K562 (cell line): ENCODE data around the gene OGT. TPM values are rescaled to one million over a fixed set of nuclear protein-coding genes. Genes with fewer than 3 reads are reported as not detected.

ENCODE experiments used
- ATAC-seq: fragments of 200-7000 bp; cut with Tn5 transposase; 3 replicates; pipeline ENCODE4 v1.9.1; 2020; ENCODE audit warnings: moderate library complexity
- BruUV-seq: library from RNA; stranded (reverse); fragments of 400-500 nt; replicated peaks from 2 replicates; lab custom pipeline; 2021; lab: Mats Ljungman, UMichigan
- CTCF ChIA-PET: fragments of 300-600 bp; formaldehyde crosslinking; extraction: SDS; loops from one replicate; lab custom pipeline; 2021; ENCODE audit warnings: low intra/inter-chr PET ratio; lab: Yijun Ruan, JAX
- POLR2A ChIA-PET: fragments of 300-600, 350-650 bp; sonication (Branson Sonifier 250); formaldehyde crosslinking; extraction: SDS; loops from one replicate; lab custom pipeline; 2021; ENCODE audit warnings: antibody characterized with exemption, inconsistent platforms; lab: Yijun Ruan, JAX
- DNase-seq, 4 experiments: peaks; one replicate each; pipeline versions ENCODE4 v3.0.0 to v3.0.0-alpha.2; 2011 to 2018; ENCODE audit warnings: low spot score in 3 of 4, mixed read lengths in 3 of 4; ENCODE audit errors: extremely low read depth in 1 of 4
- FAIRE-seq: peaks from 2 replicates; lab custom pipeline; 2011; peaks lifted over from hg19 to GRCh38; lab: Jason Lieb, UNC
- H2AFZ ChIP-seq: 2 replicates; pipeline ENCODE4 v1.6.0; 2011; ENCODE audit warnings: low read depth, low read length, control low read depth, inconsistent platforms
- H3K27ac ChIP-seq: fragments of 200-600 bp; 3 replicates; pipeline ENCODE4 v1.8.0; 2011; ENCODE audit warnings: low read depth, mild to moderate bottlenecking, control low read depth, inconsistent platforms, low read length, moderate library complexity, mixed read lengths; ENCODE audit errors: extremely low read depth
- H3K27me3 ChIP-seq, 2 experiments: fragments of 300-600 bp in 1 of 2; 2 replicates in 1 of 2; 3 replicates in 1 of 2; pipeline versions ENCODE4 v1.6.0 to v1.8.0; 2011; ENCODE audit warnings: inconsistent platforms in 2 of 2, low read length in 2 of 2, mild to moderate bottlenecking in 1 of 2, mixed read lengths in 1 of 2, moderate library complexity in 1 of 2; ENCODE audit not compliant: control insufficient read depth in 2 of 2, insufficient read depth in 2 of 2
- H3K36me3 ChIP-seq: fragments of 300-600 bp; 3 replicates; pipeline ENCODE4 v1.8.0; 2011; ENCODE audit warnings: mild to moderate bottlenecking, low read length, inconsistent platforms; ENCODE audit not compliant: control insufficient read depth, insufficient read depth
- H3K4me1 ChIP-seq, 2 experiments: fragments of 200-600 bp in 1 of 2; replicated peaks in 1 of 2; 2 replicates in 1 of 2; 3 replicates in 1 of 2; pipeline versions ENCODE4 v1.5.1 to v1.8.0; 2011; ENCODE audit warnings: inconsistent platforms in 2 of 2, low read length in 2 of 2, mild to moderate bottlenecking in 1 of 2, mixed read lengths in 1 of 2, moderate library complexity in 1 of 2; ENCODE audit not compliant: control insufficient read depth in 2 of 2, insufficient read depth in 2 of 2
- H3K4me2 ChIP-seq: 2 replicates; pipeline ENCODE4 v1.6.1; 2011; ENCODE audit warnings: low read length, control low read depth, inconsistent platforms, mixed read lengths; ENCODE audit not compliant: insufficient read depth
- H3K4me3 ChIP-seq: fragments of 200-600 bp; sonication (generic), shearing (Covaris generic); 2 replicates; pipeline ENCODE4 v1.5.1; 2016; ENCODE audit warnings: control low read depth, inconsistent platforms
- H3K79me2 ChIP-seq: fragments of 200-600 bp; 3 replicates; pipeline ENCODE4 v1.8.0; 2011; ENCODE audit warnings: low read length, inconsistent platforms; ENCODE audit not compliant: control insufficient read depth, insufficient read depth
- H3K9ac ChIP-seq, 2 experiments: 2 replicates each; pipeline versions ENCODE4 v1.6.0 to v1.6.1; 2011; ENCODE audit warnings: low read depth in 2 of 2, low read length in 2 of 2, control low read depth in 1 of 2, inconsistent platforms in 1 of 2, mild to moderate bottlenecking in 1 of 2, mixed read lengths in 1 of 2; ENCODE audit not compliant: insufficient read depth in 1 of 2
- H3K9me1 ChIP-seq: one replicate; pipeline ENCODE4 v1.6.0; 2011; ENCODE audit warnings: inconsistent platforms, mild to moderate bottlenecking, low read length, moderate library complexity; ENCODE audit not compliant: control insufficient read depth, insufficient read depth
- H3K9me3 ChIP-seq: replicated peaks from 2 replicates; pipeline ENCODE4 v1.5.1; 2011; ENCODE audit warnings: low read depth, low read length, inconsistent platforms; ENCODE audit not compliant: control insufficient read depth, insufficient read depth
- H4K20me1 ChIP-seq: replicated peaks from 2 replicates; pipeline ENCODE4 v1.6.1; 2011; ENCODE audit warnings: low read length, inconsistent platforms, mixed read lengths; ENCODE audit not compliant: control insufficient read depth, insufficient read depth
- ZFP1 ChIP-seq: fragments of 450-650 bp; formaldehyde crosslinking; IDR thresholded peaks from 2 replicates; pipeline ENCODE4 v1.4.0; 2020; ENCODE audit warnings: mild to moderate bottlenecking, mixed read lengths
- WGBS: fragments of 100-300 bp; shearing (Covaris generic); methylation state at CpG from one replicate; pipeline ENCODE4 v1.1.6; 2016; ENCODE audit warnings: low coverage, mixed read lengths; ENCODE audit not compliant: insufficient coverage; ENCODE audit errors: missing lambda C conversion rate; 5-methylcytosine and 5-hydroxymethylcytosine counted together
- in situ Hi-C: fragments of 300-500 bp; cut with MboI; formaldehyde crosslinking; loops from 4 replicates; pipeline ENCODE4 v1.15.0; 2018; ENCODE audit warnings: inconsistent platforms, mixed read lengths
- intact Hi-C: fragments of 100-400 bp; cut with micrococcal nuclease; formaldehyde crosslinking; loops from 2 replicates; pipeline ENCODE4 v1.14.2; 2022
- polyA plus RNA-seq, 8 experiments: library from polyadenylated mRNA; depleted of rRNA in 4 of 8; stranded (reverse) in 5 of 8; unstranded in 3 of 8; fragments of >200 nt; fragmentation: Nextera tagmentation in 2 of 8; fragmentation: Illumina TruSeq in 1 of 8; extraction: Ambion mirVana in 2 of 8; extraction: Trizol in 1 of 8; gene quantifications; 2 replicates each; pipeline versions ENCODE4 v1.2.1 to v1.2.3, GENCODE V29; 2011 to 2014; ENCODE audit warnings: inconsistent platforms in 1 of 8, missing spikeins in 1 of 8
- total RNA-seq, 7 experiments: library from RNA; depleted of rRNA in 6 of 7; stranded (reverse); fragments of >200 nt in 6 of 7; fragmentation: Illumina TruSeq in 2 of 7; extraction: Trizol in 2 of 7; gene quantifications; 2 replicates each; pipeline versions ENCODE4 v1.2.1 to v1.2.3, GENCODE V29; 2011 to 2021; ENCODE audit warnings: low replicate concordance in 1 of 7
- TF ChIP-seq, protein P1 (sequence below): sonication (generic); IDR thresholded peaks from 2 replicates; pipeline ENCODE4 v1.6.1; 2016

The OGT gene
- total and polyA plus RNA-seq, 9 of the 15 experiments (the other 6 are each of a cell fraction or from before 2014, with no cell fraction given): 38.9 to 347 (median 117) TPM

DNA sequence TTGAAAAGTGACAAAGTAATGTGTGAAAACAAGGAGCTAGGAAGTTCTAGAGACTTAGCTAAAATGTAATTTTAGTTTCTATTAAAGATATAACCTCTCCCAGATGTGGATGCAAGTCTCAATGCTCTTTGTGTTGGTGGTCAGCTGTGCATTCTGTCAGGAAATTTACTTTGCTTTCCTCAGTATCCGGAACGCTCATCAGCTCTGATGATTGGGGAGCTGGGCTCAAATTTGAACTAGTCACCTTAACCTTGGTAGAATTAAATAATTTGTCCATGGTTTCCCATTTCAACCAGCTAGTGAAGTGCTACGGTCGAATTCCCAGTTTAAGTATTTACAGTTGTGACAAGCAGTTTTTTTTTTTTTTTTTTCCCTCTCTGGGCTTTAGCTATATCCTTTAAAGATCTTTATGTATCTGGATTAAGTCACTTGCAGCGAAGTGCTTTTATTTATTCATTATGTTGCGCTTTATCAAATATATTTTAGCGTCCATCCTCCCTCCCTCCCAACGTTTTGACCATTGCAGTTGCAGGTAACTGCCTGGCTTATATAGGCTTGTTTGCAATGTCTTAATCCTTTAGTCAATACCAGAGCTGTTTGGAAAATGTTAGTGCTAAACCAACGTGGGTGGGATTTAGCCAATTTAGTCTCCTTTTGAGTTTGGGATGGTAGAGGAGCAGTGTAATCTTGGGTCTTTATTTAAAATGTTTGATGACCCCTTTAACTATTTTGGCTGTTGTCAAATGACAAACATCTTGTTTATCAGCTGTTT is 2.1 kb downstream of the OGT start:
- POLR2A ChIA-PET: interaction anchor here (0.6 to 5.3 kb wide), 11 partner anchors 9 to 537 kb away, joined by 3 to 52 read pairs (median 4); no protein-coding TSS in a partner anchor
- Histone ChIP-seq H3K4me2 (peak overlapping the region; percentile 100), H3K9me1 (no peaks in the 10 kb centered on the region), H3K27me3 (no peaks in the 10 kb centered on the region), H2AFZ (no peak overlapping the region), H3K9me3 (peaks cover 2% of the 10 kb centered on the region; the same call in 1 of the 2 replicates), H3K4me1 (peaks cover 0 to 23% of the 10 kb centered on the region in 2 experiments; a peak in 3 of 5 replicates)
- under 1% methylated on average over 8 of the region's 9 CpGs for WGBS
- intact Hi-C loops: loop anchor here (5.0 kb wide), 1 partner anchor 83 kb away; no protein-coding TSS in a partner anchor
- CTCF ChIA-PET: no interaction called here
- BruUV-seq: TSS peak; percentile 43
- no peak for ATAC-seq
- no peak for DNase-seq
- TF ChIP-seq, protein P1, sequence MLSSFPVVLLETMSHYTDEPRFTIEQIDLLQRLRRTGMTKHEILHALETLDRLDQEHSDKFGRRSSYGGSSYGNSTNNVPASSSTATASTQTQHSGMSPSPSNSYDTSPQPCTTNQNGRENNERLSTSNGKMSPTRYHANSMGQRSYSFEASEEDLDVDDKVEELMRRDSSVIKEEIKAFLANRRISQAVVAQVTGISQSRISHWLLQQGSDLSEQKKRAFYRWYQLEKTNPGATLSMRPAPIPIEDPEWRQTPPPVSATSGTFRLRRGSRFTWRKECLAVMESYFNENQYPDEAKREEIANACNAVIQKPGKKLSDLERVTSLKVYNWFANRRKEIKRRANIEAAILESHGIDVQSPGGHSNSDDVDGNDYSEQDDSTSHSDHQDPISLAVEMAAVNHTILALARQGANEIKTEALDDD: 0 out of 2 replicates have a peak, but pooled peaks have one; percentile 56
- no peak for TF ChIP-seq ZFP1 (CRISPR knock-in tag)
- TF ChIP-seq, all 486 proteins: peak for 1
- Histone ChIP-seq H3K79me2 (peaks cover 77% of the 10 kb centered on the region), H3K27ac (peak overlapping the region; percentile 97; the same call in 2 of the 3 replicates), H4K20me1 (peaks cover 44% of the 10 kb centered on the region), H3K4me3 (peak overlapping the region; percentile 95), H3K36me3 (peaks cover 38% of the 10 kb centered on the region), H3K9ac (peak overlapping the region; percentile 98 to 99)
- no peak for FAIRE-seq
- in situ Hi-C loops: no loop called here
